Measurements from ENCODE around the gene NAPA. TPM values are rescaled to one million over a fixed set of nuclear protein-coding genes. Genes with fewer than 3 reads are reported as not detected.

The NAPA gene
- total RNA-seq, 4 donors from 2014 or later = 36.5 to 693 (median 144) TPM

DNA sequence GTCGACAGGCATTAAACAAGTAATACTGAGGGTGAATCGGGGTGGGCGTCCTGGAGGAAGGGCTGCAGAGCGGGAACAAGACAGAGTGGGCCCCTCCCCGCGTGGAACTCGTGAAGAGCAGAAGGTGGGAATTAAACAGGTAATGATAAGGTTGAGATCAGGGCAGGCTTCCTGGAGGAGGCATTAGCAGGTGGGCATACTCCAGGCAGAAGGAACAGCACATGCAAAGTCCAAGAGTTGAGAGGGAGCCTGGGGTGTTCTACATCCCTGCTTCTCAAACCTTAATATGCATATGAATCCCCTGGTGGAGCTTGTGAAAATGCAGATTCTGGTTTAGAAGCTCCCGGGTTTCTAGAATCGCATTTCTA lies 66.5 kb downstream of the NAPA start:
- peaks cover 0 to 11% of the 10 kb centered on the region in 2 donors for H3K4me1 ChIP-seq
- H3K9me3 ChIP-seq = no peaks in the 10 kb centered on the region
- H3K36me3 ChIP-seq = no peaks in the 10 kb centered on the region
- no peak overlapping the region for H3K4me3 ChIP-seq
- H3K27ac ChIP-seq = no peak overlapping the region
- TF ChIP-seq, protein P1, sequence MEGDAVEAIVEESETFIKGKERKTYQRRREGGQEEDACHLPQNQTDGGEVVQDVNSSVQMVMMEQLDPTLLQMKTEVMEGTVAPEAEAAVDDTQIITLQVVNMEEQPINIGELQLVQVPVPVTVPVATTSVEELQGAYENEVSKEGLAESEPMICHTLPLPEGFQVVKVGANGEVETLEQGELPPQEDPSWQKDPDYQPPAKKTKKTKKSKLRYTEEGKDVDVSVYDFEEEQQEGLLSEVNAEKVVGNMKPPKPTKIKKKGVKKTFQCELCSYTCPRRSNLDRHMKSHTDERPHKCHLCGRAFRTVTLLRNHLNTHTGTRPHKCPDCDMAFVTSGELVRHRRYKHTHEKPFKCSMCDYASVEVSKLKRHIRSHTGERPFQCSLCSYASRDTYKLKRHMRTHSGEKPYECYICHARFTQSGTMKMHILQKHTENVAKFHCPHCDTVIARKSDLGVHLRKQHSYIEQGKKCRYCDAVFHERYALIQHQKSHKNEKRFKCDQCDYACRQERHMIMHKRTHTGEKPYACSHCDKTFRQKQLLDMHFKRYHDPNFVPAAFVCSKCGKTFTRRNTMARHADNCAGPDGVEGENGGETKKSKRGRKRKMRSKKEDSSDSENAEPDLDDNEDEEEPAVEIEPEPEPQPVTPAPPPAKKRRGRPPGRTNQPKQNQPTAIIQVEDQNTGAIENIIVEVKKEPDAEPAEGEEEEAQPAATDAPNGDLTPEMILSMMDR (IDR thresholded peaks at IDR 0.05) = no peak
- TF ChIP-seq POLR2A (IDR thresholded peaks at IDR 0.05) = no peak
- H3K27me3 ChIP-seq = peaks cover 0 to 4% of the 10 kb centered on the region in 2 donors
- DNase-seq = no peak
- intact Hi-C loops (cut with DNase I; ENCODE audit: low total_unique reads) = no loop called here

DNA sequence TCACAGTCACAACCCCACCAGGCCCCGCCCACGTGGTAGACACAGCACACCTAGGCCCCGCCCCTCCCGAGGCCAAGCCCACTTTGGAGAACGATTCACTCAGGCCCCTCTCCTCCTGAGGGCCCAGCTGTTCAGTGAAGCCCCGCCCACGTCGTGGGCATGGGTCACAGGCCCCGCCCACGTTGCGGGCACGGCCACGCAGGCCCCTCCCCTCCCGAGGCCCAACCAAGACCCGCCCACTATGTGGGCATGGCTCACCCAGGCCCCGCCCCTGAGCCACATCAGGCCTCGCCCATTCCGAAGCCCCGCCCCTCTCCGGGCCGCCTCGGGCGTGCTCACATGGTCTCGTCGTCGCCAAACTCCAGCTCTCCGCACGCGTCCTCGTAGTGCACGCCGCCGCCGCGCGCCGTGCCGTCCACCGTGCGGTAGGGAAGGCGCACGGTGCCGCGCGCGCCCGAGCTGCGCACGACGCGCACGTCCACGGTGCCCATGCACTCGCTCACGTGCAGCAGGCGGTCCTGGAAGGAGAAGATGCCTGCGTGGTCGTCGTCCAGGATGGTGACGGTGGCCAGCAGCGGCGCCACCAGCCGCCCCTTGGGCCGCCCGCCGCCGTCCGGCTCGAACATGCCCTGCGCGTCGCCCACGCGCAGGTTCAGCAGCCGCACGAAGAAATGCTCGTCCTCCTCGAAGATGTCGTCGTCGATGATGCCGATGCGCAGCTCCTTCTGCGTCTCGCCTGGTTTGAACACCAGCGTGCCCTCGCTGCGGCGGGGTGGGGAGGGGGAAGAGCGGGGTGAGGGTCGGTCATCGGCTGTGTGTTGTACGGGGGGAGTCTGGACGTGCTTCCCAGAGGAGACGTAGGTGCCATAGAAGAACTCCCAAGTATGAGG lies 67.1 kb downstream of the NAPA start:
- peaks cover 0 to 4% of the 10 kb centered on the region in 2 donors for H3K27me3 ChIP-seq
- H3K4me3 ChIP-seq = no peak overlapping the region

DNA sequence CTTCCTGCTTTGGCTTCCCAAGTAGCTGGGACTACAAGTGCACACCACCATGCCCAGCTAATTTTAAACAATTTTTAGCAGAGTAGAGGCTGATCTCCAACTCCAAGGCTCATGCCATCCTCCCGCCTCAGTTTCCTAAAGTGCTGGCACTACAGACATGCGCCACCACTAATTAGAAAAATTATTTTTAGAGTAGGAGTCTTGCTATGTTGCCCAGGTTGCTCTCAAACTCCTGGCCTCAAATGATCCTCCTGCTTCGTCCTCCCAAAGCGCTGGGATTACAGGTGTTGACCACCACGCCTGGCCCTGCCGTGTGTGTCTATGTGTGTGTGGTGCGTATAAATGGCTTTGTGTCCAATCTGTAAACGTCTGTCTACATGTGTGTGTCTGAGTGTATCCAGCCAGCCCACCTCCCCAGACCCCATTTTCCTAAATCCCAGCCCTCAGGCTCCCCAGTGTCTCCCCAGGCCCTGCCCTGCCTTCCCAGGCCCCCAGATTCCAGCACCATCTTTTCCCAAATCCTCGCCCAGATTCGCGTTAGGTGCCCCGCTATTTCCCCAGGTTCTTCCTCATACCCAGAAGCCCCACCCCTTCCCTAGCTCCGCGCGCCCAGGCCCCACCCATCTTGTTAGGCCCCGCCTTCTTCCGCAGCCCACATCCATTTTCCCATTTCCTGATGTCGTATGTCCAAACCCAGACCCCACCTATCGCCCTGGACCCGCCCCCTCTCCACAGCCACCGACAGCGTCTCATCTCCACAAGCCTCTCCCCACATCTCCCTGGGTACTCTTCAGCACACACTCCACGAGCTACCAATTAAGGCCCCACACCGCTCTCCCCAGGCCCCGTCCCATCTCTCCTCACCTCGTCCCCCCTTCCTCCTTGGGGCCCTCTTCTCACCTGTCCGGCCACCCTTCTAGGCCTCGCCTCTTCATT lies 68.1 kb downstream of the NAPA start:
- Histone ChIP-seq H3K36me3 (no peaks in the 10 kb centered on the region), H3K27ac (no peak overlapping the region), H3K9me3 (no peaks in the 10 kb centered on the region), H3K27me3 (peaks cover 0 to 4% of the 10 kb centered on the region in 2 donors), H3K4me1 (peaks cover 0 to 11% of the 10 kb centered on the region in 2 donors), H3K4me3 (no peak overlapping the region)
- TF ChIP-seq, protein P1 (IDR thresholded peaks at IDR 0.05) = no peak
- TF ChIP-seq POLR2A (IDR thresholded peaks at IDR 0.05) = no peak
- peak; percentile 46 to 55 for DNase-seq
- intact Hi-C loops (cut with DNase I; ENCODE audit: low total_unique reads) = no loop called here

More for the DNA sequence above, 67.1 kb downstream of the NAPA start:
- intact Hi-C loops (cut with DNase I; ENCODE audit: low total_unique reads) = no loop called here
- Histone ChIP-seq H3K36me3 (no peaks in the 10 kb centered on the region), H3K9me3 (no peaks in the 10 kb centered on the region), H3K27ac (no peak overlapping the region), H3K4me1 (peaks cover 0 to 11% of the 10 kb centered on the region in 2 donors)
- DNase-seq = peak in 1 of 2 donors; percentile 41
- TF ChIP-seq, protein P1 (IDR thresholded peaks at IDR 0.05) = no peak
- no peak for TF ChIP-seq POLR2A (IDR thresholded peaks at IDR 0.05)

DNA sequence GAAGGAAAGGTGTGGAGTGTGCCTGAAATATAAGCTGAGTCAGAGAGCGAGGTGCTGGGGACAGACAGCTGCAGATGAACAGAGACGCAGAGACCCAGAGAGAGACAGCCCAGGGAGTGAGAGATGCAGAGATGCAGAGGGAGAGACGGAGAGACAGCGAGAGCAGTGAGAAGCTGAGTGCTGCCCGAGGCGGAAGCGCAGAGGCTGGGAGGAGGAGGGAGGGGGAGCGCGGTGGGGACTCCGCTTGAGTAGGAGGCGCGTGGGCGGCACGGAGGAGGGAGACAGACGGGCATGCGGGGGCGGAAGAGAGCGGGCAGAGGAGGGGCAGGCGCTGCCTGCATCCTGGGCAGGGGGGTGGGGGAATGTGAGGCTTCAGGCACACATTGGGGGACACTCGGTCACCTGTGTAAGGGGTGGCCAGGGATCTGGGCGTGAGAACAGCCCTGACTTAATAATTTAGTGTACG lies 68.9 kb downstream of the NAPA start:
- H3K27ac ChIP-seq = no peak overlapping the region
- TF ChIP-seq, protein P1 (IDR thresholded peaks at IDR 0.05) = no peak
- no peak for TF ChIP-seq POLR2A (IDR thresholded peaks at IDR 0.05)
- intact Hi-C loops (cut with DNase I; ENCODE audit: low total_unique reads) = no loop called here
- DNase-seq = peak; percentile 71 to 82
- H3K27me3 ChIP-seq = peaks cover 0 to 4% of the 10 kb centered on the region in 2 donors
- H3K4me3 ChIP-seq = no peak overlapping the region
- no peaks in the 10 kb centered on the region for H3K9me3 ChIP-seq
- H3K4me1 ChIP-seq = peaks cover 0 to 11% of the 10 kb centered on the region in 2 donors
- no peaks in the 10 kb centered on the region for H3K36me3 ChIP-seq

Measured in uterus (tissue), 4 donors.